ENCODE measurements around the gene CYP46A1. TPM values are rescaled to one million over a fixed set of nuclear protein-coding genes. Genes with fewer than 3 reads are reported as not detected.

CYP46A1 gene
- total and polyA plus RNA-seq, 2 donors from 2014 or later: 0.82 to 2.5 TPM

GRCh38 chr14:99775351-99775750 is 91.3 kb downstream of the CYP46A1 start:
- no peak for DNase-seq
- no peak for TF ChIP-seq CTCF (IDR thresholded peaks at IDR 0.05; ENCODE audit: borderline replicate concordance, extremely low read depth, insufficient read depth)
- intact Hi-C loops (cut with DNase I): no loop called here

More at GRCh38 chr14:99775351-99775750, 91.3 kb downstream of the CYP46A1 start:
- no peak overlapping the region for H3K27ac ChIP-seq (ENCODE audit: low read depth in 2 of 2, low read length in 2 of 2)
- H3K9ac ChIP-seq (ENCODE audit: low read length in 3 of 3): no peak overlapping the region
- H3K36me3 ChIP-seq (ENCODE audit: control insufficient read depth in 2 of 3, insufficient read depth in 3 of 3, low read length in 3 of 3): no peaks in the 10 kb centered on the region
- peaks cover 0 to 7% (median 0%) of the 10 kb centered on the region in 3 donors for H3K4me1 ChIP-seq (ENCODE audit: control insufficient read depth in 2 of 3, insufficient read depth in 2 of 3, low read depth in 1 of 3, low read length in 3 of 3)
- FAIRE-seq: no peak
- H3K27me3 ChIP-seq (ENCODE audit: control insufficient read depth, insufficient read depth, low read length): no peaks in the 10 kb centered on the region
- H3K9me3 ChIP-seq (ENCODE audit: control insufficient read depth in 2 of 3, insufficient read depth in 1 of 3, low read length in 3 of 3): peaks cover 0 to 11% (median 0%) of the 10 kb centered on the region in 3 donors
- H3K4me3 ChIP-seq (ENCODE audit: low read length in 3 of 3): no peak overlapping the region

Other genes with a start within 250 kb of the CYP46A1 start
- 85.6 TPM for gene SETD3, start 203.4 kb upstream of the CYP46A1 start, total RNA-seq
- 74.0 TPM for gene SETD3, start 203.4 kb upstream of the CYP46A1 start, polyA plus RNA-seq (ENCODE audit: insufficient read depth, low read depth, low replicate concordance)
- 40.6 TPM for gene CCNK, start 202.9 kb upstream of the CYP46A1 start, total RNA-seq
- gene CCNK, start 202.9 kb upstream of the CYP46A1 start, polyA plus RNA-seq (ENCODE audit: insufficient read depth, low read depth, low replicate concordance): 12.8 TPM
- 21.4 TPM for gene CCDC85C, start 80.1 kb upstream of the CYP46A1 start, total RNA-seq
- gene CCDC85C, start 80.1 kb upstream of the CYP46A1 start, polyA plus RNA-seq (ENCODE audit: insufficient read depth, low read depth, low replicate concordance): 14.7 TPM
- gene HHIPL1, start 39.2 kb upstream of the CYP46A1 start, total RNA-seq: 0.88 TPM
- gene HHIPL1, start 39.2 kb upstream of the CYP46A1 start, polyA plus RNA-seq (ENCODE audit: insufficient read depth, low read depth, low replicate concordance): 0.32 TPM
- gene EML1, start 109.1 kb downstream of the CYP46A1 start, total RNA-seq: 35.9 TPM
- 7.9 TPM for gene EML1, start 109.1 kb downstream of the CYP46A1 start, polyA plus RNA-seq (ENCODE audit: insufficient read depth, low read depth, low replicate concordance)